Hematopoietic multipotent progenitor cell treated with erythropoietin and hydrocortisone succinate and interleukin-3 and kit ligand, for 15 days (in vitro differentiated cells): Measurements from ENCODE around the gene CD40LG.

Source experiments
- DNase-seq: peaks from one replicate; pipeline ENCODE4 v3.0.0-alpha.2; 2015; ENCODE audit warnings: low spot score

Gene CD40LG

DNA sequence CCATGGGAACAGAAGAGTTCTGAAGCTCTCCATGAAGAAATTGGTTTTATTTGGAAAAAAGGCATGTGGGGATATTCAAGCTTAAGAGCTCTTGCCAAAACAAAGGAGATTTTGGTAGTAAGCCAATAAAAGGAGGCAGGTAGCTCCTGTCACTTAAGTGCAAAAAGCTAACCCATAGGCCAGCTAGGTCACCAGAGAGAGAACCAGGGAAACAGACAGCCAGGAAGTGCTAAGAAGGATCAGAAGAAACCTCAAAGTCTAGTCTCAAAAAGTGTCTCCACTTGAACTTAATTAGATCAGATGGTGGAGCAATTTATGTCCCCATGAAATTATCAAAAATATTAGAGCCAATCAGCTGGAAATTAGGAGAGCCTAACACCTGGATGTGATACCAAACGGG, 49.2 kb downstream of the CD40LG start:
- DNase-seq: no peak

DNA sequence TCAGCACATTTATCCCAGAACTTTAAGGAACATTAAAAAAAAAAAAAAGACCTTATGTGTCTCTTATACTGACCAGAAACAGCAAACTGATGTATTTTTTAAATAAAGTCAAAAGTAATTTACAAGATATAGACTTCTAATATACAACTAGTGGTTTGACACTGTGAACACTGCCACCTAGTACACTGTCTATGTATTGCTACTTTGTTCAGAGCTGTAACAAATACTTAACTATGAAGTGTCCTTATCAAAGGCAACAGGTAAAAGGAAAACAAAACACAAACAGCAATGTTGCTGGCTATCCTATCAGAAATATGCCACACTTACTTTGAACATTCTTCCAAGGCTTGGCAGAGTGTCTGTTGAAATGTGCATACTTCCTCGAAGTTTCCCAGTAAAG, 60.4 kb downstream of the CD40LG start:
- no peak for DNase-seq
